Thoracic aorta (tissue), 2 donors: ENCODE measurements around the gene MACF1. TPM values are rescaled to one million over a fixed set of nuclear protein-coding genes. Genes with fewer than 3 reads are reported as not detected.
"Not testable (repeated sequence)": the region's sequence is repeated elsewhere in the genome, so short reads cannot be mapped to it uniquely, and the experiment has no call there.

Source experiments
- ATAC-seq: fragments of 150-250 bp; one replicate; pipeline ENCODE4 v1.8.0; 2017; ENCODE audit warnings: low read depth; ENCODE audit not compliant: insufficient number of reproducible peaks, low FRiP score
- DNase-seq: peaks from one replicate; pipeline ENCODE4 v3.0.0-alpha.2; 2020; ENCODE audit warnings: low spot score
- H3K27ac ChIP-seq, 2 donors: fragments of 200-600 bp; sonication (generic); 1 replicate in 1 of 2; 2 replicates in 1 of 2; pipeline ENCODE4 v1.5.1; 2016; ENCODE audit warnings: mild to moderate bottlenecking in 2 of 2, moderate library complexity in 2 of 2
- H3K27me3 ChIP-seq: fragments of 200-600 bp; sonication (generic); replicated peaks from 2 replicates; pipeline ENCODE4 v1.6.0; 2016; ENCODE audit warnings: mild to moderate bottlenecking; ENCODE audit not compliant: insufficient read depth
- H3K36me3 ChIP-seq: fragments of 200-600 bp; sonication (generic); one replicate; pipeline ENCODE4 v1.5.1; 2016
- H3K4me1 ChIP-seq, 2 donors: fragments of 200-600 bp; sonication (generic); 1 replicate in 1 of 2; 2 replicates in 1 of 2; pipeline versions ENCODE4 v1.5.1 to v1.6.0; 2016; ENCODE audit warnings: low read depth in 2 of 2, mild to moderate bottlenecking in 1 of 2; ENCODE audit not compliant: control insufficient read depth in 1 of 2
- H3K4me3 ChIP-seq: fragments of 200-600 bp; sonication (generic); 2 replicates; pipeline ENCODE4 v1.5.1; 2016; ENCODE audit warnings: mild to moderate bottlenecking
- H3K9me3 ChIP-seq: fragments of 200-600 bp; sonication (generic); 2 replicates; pipeline ENCODE4 v1.5.1; 2016
- CTCF ChIP-seq: fragments of 200-600 bp; sonication (generic); IDR thresholded peaks from one replicate; pipeline ENCODE4 v1.5.1; 2019; ENCODE audit warnings: antibody characterized with exemption
- total RNA-seq, 2 donors: library from RNA; depleted of rRNA; stranded (reverse); fragments of >200 nt; gene quantifications; one replicate each; pipeline versions ENCODE4 v1.1.0 to v1.2.3, GENCODE V29; 2016

The MACF1 gene
- total RNA-seq, 2 donors from 2014 or later = 604 to 650 TPM

- no peak overlapping the region for H3K4me3 ChIP-seq
- no peaks in the 10 kb centered on the region for H3K36me3 ChIP-seq
- no peaks in the 10 kb centered on the region for H3K4me1 ChIP-seq
- no peak for TF ChIP-seq CTCF
- no peaks in the 10 kb centered on the region for H3K9me3 ChIP-seq
- no peaks in the 10 kb centered on the region for H3K27me3 ChIP-seq
- DNase-seq (no peak), ATAC-seq (no peak)
- no peak overlapping the region for H3K27ac ChIP-seq
Observed at GRCh38 chr1:39508266-39508665, 303.8 kb downstream of the MACF1 start.

GRCh38 chr1:39508857-39509305 is 304.4 kb downstream of the MACF1 start:
- Histone ChIP-seq H3K36me3 (no peaks in the 10 kb centered on the region), H3K4me1 (no peaks in the 10 kb centered on the region), H3K27ac (no peak overlapping the region), H3K27me3 (no peaks in the 10 kb centered on the region), H3K4me3 (no peak overlapping the region), H3K9me3 (no peaks in the 10 kb centered on the region)
- no peak for TF ChIP-seq CTCF
- ATAC-seq = no peak
- DNase-seq = no peak

- TF ChIP-seq CTCF = no peak
- DNase-seq (no peak), ATAC-seq (no peak)
- Histone ChIP-seq H3K9me3 (no peaks in the 10 kb centered on the region), H3K27ac (no peak overlapping the region), H3K36me3 (no peaks in the 10 kb centered on the region), H3K27me3 (no peaks in the 10 kb centered on the region), H3K4me3 (no peak overlapping the region), H3K4me1 (no peaks in the 10 kb centered on the region)
Observed at GRCh38 chr1:39509360-39510009, 305.0 kb downstream of the MACF1 start.

GRCh38 chr1:39510570-39511186 is 306.2 kb downstream of the MACF1 start:
- not testable (repeated sequence) for H3K27ac ChIP-seq, H3K4me1 ChIP-seq, H3K4me3 ChIP-seq, H3K36me3 ChIP-seq, DNase-seq, ATAC-seq, H3K9me3 ChIP-seq, H3K27me3 ChIP-seq

- ATAC-seq, H3K36me3 ChIP-seq, H3K27me3 ChIP-seq, H3K4me1 ChIP-seq, DNase-seq, H3K4me3 ChIP-seq, H3K27ac ChIP-seq, H3K9me3 ChIP-seq: not testable (repeated sequence)
Observed at GRCh38 chr1:39511477-39511876, 307.0 kb downstream of the MACF1 start.

GRCh38 chr1:39512234-39512847 is 307.8 kb downstream of the MACF1 start:
- H3K9me3 ChIP-seq = not testable (repeated sequence)

GRCh38 chr1:39514710-39515124 is 310.2 kb downstream of the MACF1 start:
- not testable (repeated sequence) for DNase-seq, H3K9me3 ChIP-seq, ATAC-seq, H3K27me3 ChIP-seq, H3K36me3 ChIP-seq, H3K27ac ChIP-seq, H3K4me1 ChIP-seq
- H3K4me3 ChIP-seq = peak overlapping the region; percentile 70

More at GRCh38 chr1:39512234-39512847, 307.8 kb downstream of the MACF1 start:
- DNase-seq, H3K27me3 ChIP-seq, H3K4me1 ChIP-seq, H3K36me3 ChIP-seq, H3K27ac ChIP-seq, H3K4me3 ChIP-seq, ATAC-seq: not testable (repeated sequence)

- H3K9me3 ChIP-seq, DNase-seq, H3K27me3 ChIP-seq, H3K4me1 ChIP-seq, ATAC-seq, H3K36me3 ChIP-seq, H3K27ac ChIP-seq: not testable (repeated sequence)
- peak overlapping the region; percentile 70 for H3K4me3 ChIP-seq
Observed at GRCh38 chr1:39515131-39516086, 310.9 kb downstream of the MACF1 start.

GRCh38 chr1:39516841-39517240 is 312.3 kb downstream of the MACF1 start:
- not testable (repeated sequence) for H3K4me3 ChIP-seq, H3K27me3 ChIP-seq, DNase-seq, H3K9me3 ChIP-seq, H3K36me3 ChIP-seq, ATAC-seq, H3K4me1 ChIP-seq, H3K27ac ChIP-seq
